Fibroblast of lung (primary cell): ENCODE data around the gene IDUA. TPM values are rescaled to one million over a fixed set of nuclear protein-coding genes. Genes with fewer than 3 reads are reported as not detected.

Experiments
- DNase-seq, 2 donors: peaks; one replicate each; pipeline versions ENCODE4 v3.0.0 to v3.0.0-alpha.2; 2010; ENCODE audit warnings: low read depth in 2 of 2
- H2AFZ ChIP-seq: 2 replicates; pipeline ENCODE4 v1.5.1; 2012; ENCODE audit warnings: low read length, control low read depth, inconsistent platforms
- H3K27ac ChIP-seq: 2 replicates; pipeline ENCODE4 v1.5.1; 2011; ENCODE audit warnings: low read length, control low read depth; ENCODE audit not compliant: insufficient read depth
- H3K27me3 ChIP-seq: 2 replicates; pipeline ENCODE4 v1.5.1; 2011; ENCODE audit warnings: mild to moderate bottlenecking, low read length; ENCODE audit not compliant: control insufficient read depth, insufficient read depth
- H3K36me3 ChIP-seq: 2 replicates; pipeline ENCODE4 v1.5.1; 2011; ENCODE audit warnings: low read length; ENCODE audit not compliant: control insufficient read depth, insufficient read depth
- H3K4me1 ChIP-seq: 2 replicates; pipeline ENCODE4 v1.5.1; 2011; ENCODE audit warnings: low read length; ENCODE audit not compliant: control insufficient read depth, insufficient read depth; ENCODE audit errors: extremely low read depth
- H3K4me2 ChIP-seq: 2 replicates; pipeline ENCODE4 v1.5.1; 2011; ENCODE audit warnings: low read length, control low read depth; ENCODE audit not compliant: insufficient read depth; ENCODE audit errors: extremely low read depth
- H3K4me3 ChIP-seq, 4 experiments: fragments of 200-600 bp in 1 of 4; sonication (generic) in 1 of 4; replicated peaks in 1 of 4; 2 replicates each; pipeline ENCODE4 v1.5.1; 2011 to 2016; ENCODE audit warnings: low read length in 4 of 4, low read depth in 3 of 4, mild to moderate bottlenecking in 3 of 4, control low read depth in 2 of 4, inconsistent platforms in 1 of 4, mixed read lengths in 1 of 4; ENCODE audit not compliant: insufficient read depth in 1 of 4; ENCODE audit errors: control extremely low read depth in 1 of 4
- H3K79me2 ChIP-seq: 2 replicates; pipeline ENCODE4 v1.5.1; 2012; ENCODE audit warnings: mild to moderate bottlenecking, low read length, inconsistent platforms; ENCODE audit not compliant: control insufficient read depth, insufficient read depth
- H3K9ac ChIP-seq: 2 replicates; pipeline ENCODE4 v1.5.1; 2011; ENCODE audit warnings: mild to moderate bottlenecking, low read length, control low read depth; ENCODE audit not compliant: insufficient read depth
- H3K9me3 ChIP-seq: 2 replicates; pipeline ENCODE4 v1.5.1; 2012; ENCODE audit warnings: low read depth, low read length; ENCODE audit not compliant: control insufficient read depth, insufficient read depth
- H4K20me1 ChIP-seq: 2 replicates; pipeline ENCODE4 v1.5.1; 2011; ENCODE audit warnings: low read length; ENCODE audit not compliant: control insufficient read depth, insufficient read depth; ENCODE audit errors: extremely low read depth
- CTCF ChIP-seq, 2 donors: IDR thresholded peaks in 1 of 2; conservative IDR thresholded peaks in 1 of 2; 1 replicate in 1 of 2; 2 replicates in 1 of 2; pipeline ENCODE4 v1.5.1; 2011 to 2012; ENCODE audit warnings: low read length in 2 of 2, control low read depth in 1 of 2, inconsistent platforms in 1 of 2, low read depth in 1 of 2, mild to moderate bottlenecking in 1 of 2
- EZH2 ChIP-seq: IDR thresholded peaks from 2 replicates; pipeline ENCODE4 v1.5.1; 2012; ENCODE audit warnings: low read length, control low read depth, mild to moderate bottlenecking; ENCODE audit errors: missing control alignments
- polyA plus RNA-seq, 2 donors: library from polyadenylated mRNA; depleted of rRNA in 1 of 2; stranded (reverse) in 1 of 2; unstranded in 1 of 2; fragments of >200 nt; gene quantifications; 2 replicates each; pipeline ENCODE4 v1.2.1, GENCODE V29; 2011 to 2012; ENCODE audit warnings: missing spikeins in 1 of 2
- total RNA-seq: library from RNA; depleted of rRNA; stranded (reverse); fragments of >200 nt; gene quantifications from 2 replicates; pipeline ENCODE4 v1.2.1, GENCODE V29; 2014

Gene IDUA
- total and polyA plus RNA-seq, 2 donors (not counting 1 experiment from before 2014, with no cell fraction given), result 3.1 to 11.1 TPM

DNA sequence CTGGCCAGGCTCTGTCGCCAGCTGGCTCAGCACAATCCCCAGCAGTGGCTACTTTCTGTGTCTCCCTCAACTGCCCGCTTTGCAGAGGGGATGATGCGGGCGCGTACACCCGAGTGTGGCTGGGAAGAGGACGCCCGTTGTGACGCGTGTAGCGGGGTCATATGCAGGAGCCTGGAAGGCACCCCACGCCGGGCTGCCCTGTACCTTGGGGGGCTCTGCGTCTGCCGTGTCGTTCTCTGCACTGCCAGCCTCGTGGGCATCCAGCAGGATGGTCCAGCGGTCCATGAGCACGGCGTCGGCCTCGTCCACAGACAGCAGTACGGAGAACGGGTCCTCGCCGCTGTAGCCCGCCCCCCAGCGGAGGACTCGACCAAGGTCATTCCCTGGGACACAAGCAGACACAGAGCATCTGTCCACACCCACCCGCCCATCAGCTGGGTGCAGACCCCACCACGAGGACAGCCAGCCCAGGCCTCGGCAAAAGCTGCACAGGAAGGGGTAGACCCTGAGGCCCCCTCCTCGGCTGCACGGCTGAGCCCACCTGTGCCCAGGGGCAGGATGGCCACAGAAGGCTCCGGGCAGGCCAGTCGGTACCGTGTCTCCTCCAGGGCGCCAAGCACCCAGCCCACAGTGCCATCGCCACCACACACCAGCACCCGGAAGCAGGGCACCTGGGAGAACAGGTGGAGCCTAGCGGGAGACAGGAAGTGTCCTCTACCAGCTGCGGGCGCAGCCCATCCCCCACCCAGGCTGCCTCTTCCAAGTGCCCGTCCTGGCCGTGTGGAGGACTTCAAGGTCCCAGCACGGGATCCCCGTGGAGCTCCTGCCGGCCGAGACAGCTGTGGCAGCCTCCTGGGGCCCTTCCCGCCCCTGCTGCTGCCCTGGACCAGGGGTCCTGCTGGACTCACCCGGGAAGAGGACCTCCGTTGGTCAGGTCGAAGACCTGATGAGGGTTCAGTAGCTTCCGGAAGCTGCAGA lies 24.3 kb upstream of the IDUA start:
- no peaks in the 10 kb centered on the region for H3K79me2 ChIP-seq
- H2AFZ ChIP-seq, result no peak overlapping the region
- no peaks in the 10 kb centered on the region for H4K20me1 ChIP-seq
- TF ChIP-seq CTCF (conservative IDR thresholded peaks at IDR 0.05 in 1 of 2, IDR thresholded peaks at IDR 0.05 in 1 of 2; ENCODE audit: low read depth in 1 of 2, low read length in 2 of 2), result no peak
- no peak for TF ChIP-seq EZH2
- DNase-seq, result no peak
- H3K9ac ChIP-seq, result no peak overlapping the region
- H3K4me3 ChIP-seq, result no peak overlapping the region
- H3K27me3 ChIP-seq, result no peaks in the 10 kb centered on the region
- H3K4me2 ChIP-seq, result no peak overlapping the region
- no peaks in the 10 kb centered on the region for H3K4me1 ChIP-seq
- H3K9me3 ChIP-seq, result no peaks in the 10 kb centered on the region
- H3K27ac ChIP-seq, result no peak overlapping the region
- peaks cover 17% of the 10 kb centered on the region for H3K36me3 ChIP-seq

- H3K4me1 ChIP-seq, result no peaks in the 10 kb centered on the region
- no peaks in the 10 kb centered on the region for H3K79me2 ChIP-seq
- H3K9ac ChIP-seq, result no peak overlapping the region
- no peaks in the 10 kb centered on the region for H3K27me3 ChIP-seq
- H3K36me3 ChIP-seq, result peaks cover 17% of the 10 kb centered on the region
- no peak overlapping the region for H3K4me2 ChIP-seq
- no peaks in the 10 kb centered on the region for H3K9me3 ChIP-seq
- H2AFZ ChIP-seq, result no peak overlapping the region
- no peak for TF ChIP-seq EZH2
- no peak for TF ChIP-seq CTCF (conservative IDR thresholded peaks at IDR 0.05 in 1 of 2, IDR thresholded peaks at IDR 0.05 in 1 of 2; ENCODE audit: low read depth in 1 of 2, low read length in 2 of 2)
- DNase-seq, result no peak
- H4K20me1 ChIP-seq, result no peaks in the 10 kb centered on the region
- no peak overlapping the region for H3K4me3 ChIP-seq
- H3K27ac ChIP-seq, result no peak overlapping the region
These were observed 23.3 kb upstream of the IDUA start for GRCh38 chr4:963276-964225.
